HFFc6 (cell line): ENCODE results near the gene FFAR2. TPM values are rescaled to one million over a fixed set of nuclear protein-coding genes. Genes with fewer than 3 reads are reported as not detected.

Source experiments
- DNase-seq: peaks from one replicate; pipeline ENCODE4 v3.0.0-alpha.2; 2018
- H3K27ac Mint-ChIP-seq: 2 replicates; pipeline ENCODE4 v1.8.0; 2020; ENCODE audit warnings: mild to moderate bottlenecking, mixed read lengths
- H3K27me3 Mint-ChIP-seq: 2 replicates; pipeline ENCODE4 v1.8.0; 2021; ENCODE audit warnings: mild to moderate bottlenecking, moderate library complexity, mixed read lengths; ENCODE audit not compliant: insufficient read depth
- H3K36me3 Mint-ChIP-seq: 2 replicates; pipeline ENCODE4 v1.8.0; 2021; ENCODE audit warnings: low read depth, mixed read lengths
- H3K4me1 Mint-ChIP-seq: 2 replicates; pipeline ENCODE4 v1.8.0; 2020; ENCODE audit warnings: low read depth, mixed read lengths
- H3K4me3 Mint-ChIP-seq: 2 replicates; pipeline ENCODE4 v1.8.0; 2020; ENCODE audit warnings: mild to moderate bottlenecking, moderate library complexity, mixed read lengths
- H3K9me3 Mint-ChIP-seq: 2 replicates; pipeline ENCODE4 v1.8.0; 2020; ENCODE audit warnings: mild to moderate bottlenecking, mixed read lengths
- total RNA-seq, 6 experiments: library from RNA; stranded (reverse); fragmentation: NEBNext Ultra II Directional; extraction: Animal tissue kit (Norgen Biotek cat#: 25700); gene quantifications; 2 replicates in 1 of 6; 3 replicates in 5 of 6; pipeline ENCODE4 v1.2.3, GENCODE V29; 2021
- TF ChIP-seq, protein P1 (sequence below): fragments of 200-600 bp; sonication (generic); IDR thresholded peaks from 2 replicates; pipeline ENCODE4 v1.5.0; 2021; ENCODE audit warnings: antibody characterized with exemption, mild to moderate bottlenecking

Gene FFAR2
- total RNA-seq, 6 experiments from 2014 or later = not detected

DNA sequence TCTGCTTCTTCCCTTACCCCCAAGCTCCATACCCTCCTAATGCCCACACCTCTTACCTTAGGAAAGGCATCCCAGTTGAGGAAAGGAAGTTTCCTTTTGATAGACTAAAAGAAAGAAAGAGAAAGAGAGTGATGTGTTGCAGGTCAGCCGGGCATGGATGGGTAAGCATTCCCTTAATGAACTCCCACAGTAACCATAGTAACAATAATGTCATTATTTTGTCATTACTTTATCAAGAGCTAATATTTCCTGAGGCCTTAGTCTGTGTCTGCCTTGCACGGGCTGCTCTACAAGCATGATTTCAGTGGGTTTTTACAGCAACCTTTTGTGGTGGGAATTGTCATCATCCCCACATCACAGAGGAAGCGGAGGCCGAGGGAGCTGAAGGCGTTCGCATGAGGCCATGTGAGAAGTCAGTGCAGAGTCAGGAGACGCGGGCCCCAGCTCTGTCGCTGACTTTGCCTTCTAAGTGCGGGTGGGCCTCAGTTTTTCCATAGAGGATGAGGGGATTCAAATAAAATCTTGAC is 39.7 kb downstream of the FFAR2 start:
- Mint-ChIP-seq H3K27ac (no peak overlapping the region), H3K4me3 (no peak overlapping the region), H3K36me3 (no peaks in the 10 kb centered on the region), H3K4me1 (no peaks in the 10 kb centered on the region), H3K27me3 (peaks cover 44% of the 10 kb centered on the region), H3K9me3 (no peaks in the 10 kb centered on the region)
- DNase-seq = no peak
- TF ChIP-seq, protein P1, sequence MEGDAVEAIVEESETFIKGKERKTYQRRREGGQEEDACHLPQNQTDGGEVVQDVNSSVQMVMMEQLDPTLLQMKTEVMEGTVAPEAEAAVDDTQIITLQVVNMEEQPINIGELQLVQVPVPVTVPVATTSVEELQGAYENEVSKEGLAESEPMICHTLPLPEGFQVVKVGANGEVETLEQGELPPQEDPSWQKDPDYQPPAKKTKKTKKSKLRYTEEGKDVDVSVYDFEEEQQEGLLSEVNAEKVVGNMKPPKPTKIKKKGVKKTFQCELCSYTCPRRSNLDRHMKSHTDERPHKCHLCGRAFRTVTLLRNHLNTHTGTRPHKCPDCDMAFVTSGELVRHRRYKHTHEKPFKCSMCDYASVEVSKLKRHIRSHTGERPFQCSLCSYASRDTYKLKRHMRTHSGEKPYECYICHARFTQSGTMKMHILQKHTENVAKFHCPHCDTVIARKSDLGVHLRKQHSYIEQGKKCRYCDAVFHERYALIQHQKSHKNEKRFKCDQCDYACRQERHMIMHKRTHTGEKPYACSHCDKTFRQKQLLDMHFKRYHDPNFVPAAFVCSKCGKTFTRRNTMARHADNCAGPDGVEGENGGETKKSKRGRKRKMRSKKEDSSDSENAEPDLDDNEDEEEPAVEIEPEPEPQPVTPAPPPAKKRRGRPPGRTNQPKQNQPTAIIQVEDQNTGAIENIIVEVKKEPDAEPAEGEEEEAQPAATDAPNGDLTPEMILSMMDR = no peak

DNA sequence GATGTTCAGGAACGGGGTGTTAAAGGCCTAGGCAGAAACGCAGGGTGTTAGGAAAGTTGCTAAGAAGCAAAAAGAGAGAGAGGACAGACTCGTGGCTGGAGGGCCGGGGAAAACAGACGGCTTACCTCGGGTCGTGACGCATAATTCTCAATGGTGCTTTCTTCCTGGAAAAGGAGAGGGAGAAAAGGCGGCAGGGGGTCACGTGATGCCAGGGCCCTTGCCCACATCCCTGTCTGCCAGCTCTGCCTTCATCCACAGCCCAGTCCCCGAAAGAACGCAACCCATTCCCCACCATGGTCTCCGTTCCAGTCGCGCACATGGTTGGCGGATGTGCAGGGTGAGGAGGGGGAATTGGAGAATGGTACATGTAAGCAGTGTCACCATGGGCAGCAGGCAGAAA is 40.6 kb downstream of the FFAR2 start:
- Mint-ChIP-seq H3K27ac (no peak overlapping the region), H3K4me1 (no peaks in the 10 kb centered on the region)
- DNase-seq = no peak

GRCh38 chr19:35490364-35490763 is 42.3 kb downstream of the FFAR2 start, which contains the start of gene KRTDAP:
Gene KRTDAP, minus strand, starts transcription at chr19:35490464. Its CDS starts 22 bp downstream, at chr19:35490442.
- Mint-ChIP-seq H3K36me3 (no peaks in the 10 kb centered on the region), H3K27ac (no peak within 1 kb of the TSS), H3K4me1 (no peaks in the 10 kb centered on the region), H3K27me3 (peaks cover 59% of the 10 kb centered on the region), H3K9me3 (no peaks in the 10 kb centered on the region), H3K4me3 (no peak within 1 kb of the TSS)
- DNase-seq = no peak
- TF ChIP-seq, protein P1 = no peak

More for the DNA sequence above, 40.6 kb downstream of the FFAR2 start:
- H3K36me3 Mint-ChIP-seq = no peaks in the 10 kb centered on the region
- TF ChIP-seq, protein P1 = no peak
- no peaks in the 10 kb centered on the region for H3K9me3 Mint-ChIP-seq
- no peak overlapping the region for H3K4me3 Mint-ChIP-seq
- peaks cover 50% of the 10 kb centered on the region for H3K27me3 Mint-ChIP-seq

DNA sequence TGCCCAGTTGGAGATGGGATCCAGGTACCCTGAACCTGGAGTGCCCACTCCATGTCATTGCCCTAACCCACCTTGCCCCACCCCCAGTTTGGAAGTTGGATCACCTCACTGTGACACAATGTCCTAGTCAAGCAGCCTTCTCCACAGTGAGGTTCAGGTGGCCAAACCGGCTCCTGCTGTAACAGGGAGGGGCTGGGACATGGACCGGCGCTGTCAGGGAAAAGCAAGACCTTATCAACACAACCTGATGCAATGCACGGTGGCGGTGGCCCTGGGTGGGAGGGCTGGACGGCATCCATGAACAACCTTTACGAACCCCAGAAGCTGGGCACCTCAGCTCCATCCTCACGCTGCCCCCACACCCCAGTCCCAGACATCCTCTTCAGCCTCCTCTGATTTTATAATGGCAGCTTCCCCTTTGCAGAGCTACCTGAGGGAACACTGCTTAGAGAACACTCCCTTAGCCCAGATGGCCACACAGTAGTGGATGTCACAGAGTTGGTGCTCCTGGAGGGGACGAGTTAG is 43.8 kb downstream of the FFAR2 start:
- Mint-ChIP-seq H3K27me3 (peaks cover 55% of the 10 kb centered on the region), H3K4me3 (no peak overlapping the region), H3K27ac (no peak overlapping the region)

DNA sequence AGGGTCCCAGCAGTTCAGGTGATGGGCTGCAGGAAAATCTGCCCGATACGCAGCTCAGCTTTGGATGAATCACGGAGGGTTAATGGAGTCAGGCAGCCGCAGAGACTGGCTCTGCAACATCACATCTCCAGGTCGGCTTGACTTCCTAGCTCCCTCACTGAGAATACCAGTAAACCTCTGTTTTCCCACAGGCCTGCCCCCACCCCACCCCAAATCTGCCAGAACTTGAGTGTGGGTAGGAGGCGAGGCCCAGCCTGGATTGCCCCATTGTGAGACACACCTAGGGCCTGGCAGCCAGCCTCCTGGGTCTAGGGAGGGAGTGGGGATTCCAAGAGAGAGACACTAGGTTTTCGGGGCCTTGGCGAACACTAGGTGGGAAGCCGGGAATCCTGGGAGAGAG is 45.9 kb downstream of the FFAR2 start:
- DNase-seq = no peak
- TF ChIP-seq, protein P1 = no peak
- H3K4me3 Mint-ChIP-seq = no peak overlapping the region
- H3K27ac Mint-ChIP-seq = no peak overlapping the region
- H3K36me3 Mint-ChIP-seq = no peaks in the 10 kb centered on the region
- H3K27me3 Mint-ChIP-seq = peaks cover 58% of the 10 kb centered on the region
- no peaks in the 10 kb centered on the region for H3K4me1 Mint-ChIP-seq
- no peaks in the 10 kb centered on the region for H3K9me3 Mint-ChIP-seq

More for the DNA sequence above, 43.8 kb downstream of the FFAR2 start:
- no peaks in the 10 kb centered on the region for H3K9me3 Mint-ChIP-seq
- no peaks in the 10 kb centered on the region for H3K36me3 Mint-ChIP-seq
- TF ChIP-seq, protein P1 = no peak
- no peaks in the 10 kb centered on the region for H3K4me1 Mint-ChIP-seq
- no peak for DNase-seq
